SK-N-SH (cell line): Measurements from ENCODE around the gene BTN1A1. TPM values are rescaled to one million over a fixed set of nuclear protein-coding genes. Genes with fewer than 3 reads are reported as not detected.

ENCODE experiments used
- CTCF ChIA-PET: fragments of 300-600, 350-600 bp; formaldehyde crosslinking; extraction: SDS; loops from one replicate; lab custom pipeline; 2021; lab: Yijun Ruan, JAX
- POLR2A ChIA-PET: fragments of 350-600 bp; sonication (Branson Sonifier 250); formaldehyde crosslinking; extraction: SDS; loops from one replicate; lab custom pipeline; 2020; ENCODE audit warnings: antibody characterized with exemption, inconsistent platforms; lab: Yijun Ruan, JAX
- DNase-seq: peaks from one replicate; pipeline ENCODE4 v3.0.0; 2012
- H2AFZ ChIP-seq: fragments of 200-600 bp; sonication (generic); 2 replicates; pipeline ENCODE4 v1.8.1; 2016; ENCODE audit warnings: antibody characterized with exemption, mild to moderate bottlenecking, low read depth
- H3F3A ChIP-seq: fragments of 200-600 bp; sonication (generic); replicated peaks from 2 replicates; pipeline ENCODE3; 2016; ENCODE audit warnings: antibody characterized with exemption, mild to moderate bottlenecking; ENCODE audit not compliant: insufficient read depth
- H3K27ac ChIP-seq, 2 experiments: fragments of 200-500 bp in 1 of 2; fragments of 200-600 bp in 1 of 2; sonication (Bioruptor generic) in 1 of 2; sonication (generic), shearing (Covaris generic) in 1 of 2; 2 replicates each; pipeline versions ENCODE4 v1.5.1 to v1.6.1; 2014 to 2016; ENCODE audit warnings: low read depth in 2 of 2, inconsistent platforms in 1 of 2, low read length in 1 of 2, mild to moderate bottlenecking in 1 of 2, mixed read lengths in 1 of 2
- H3K27me3 ChIP-seq: fragments of 200-600 bp; sonication (generic), shearing (Covaris generic); 2 replicates; pipeline ENCODE4 v1.6.1; 2016; ENCODE audit warnings: mixed run types; ENCODE audit not compliant: insufficient read depth
- H3K36me3 ChIP-seq, 2 experiments: fragments of 200-500 bp in 1 of 2; fragments of 200-600 bp in 1 of 2; sonication (Bioruptor generic) in 1 of 2; sonication (generic) in 1 of 2; replicated peaks in 1 of 2; 2 replicates each; pipeline versions ENCODE3 to v1.5.1; 2014 to 2016; ENCODE audit warnings: low read length in 1 of 2, mild to moderate bottlenecking in 1 of 2; ENCODE audit not compliant: insufficient read depth in 2 of 2, control insufficient read depth in 1 of 2
- H3K4me1 ChIP-seq, 2 experiments: fragments of 200-500 bp in 1 of 2; fragments of 200-600 bp in 1 of 2; sonication (Bioruptor generic) in 1 of 2; sonication (generic), shearing (Covaris generic) in 1 of 2; 2 replicates each; pipeline versions ENCODE4 v1.5.1 to v1.6.1; 2014 to 2016; ENCODE audit warnings: low read depth in 1 of 2, low read length in 1 of 2, mixed run types in 1 of 2; ENCODE audit not compliant: insufficient read depth in 2 of 2, control insufficient read depth in 1 of 2
- H3K4me2 ChIP-seq: fragments of 200-600 bp; sonication (generic), shearing (Covaris generic); 2 replicates; pipeline ENCODE4 v1.6.1; 2017; ENCODE audit warnings: mixed run types
- H3K4me3 ChIP-seq, 2 experiments: fragments of 200-500 bp in 1 of 2; fragments of 200-600 bp in 1 of 2; sonication (Bioruptor generic) in 1 of 2; sonication (generic), shearing (Covaris generic) in 1 of 2; 2 replicates each; pipeline versions ENCODE4 v1.5.1 to v1.8.1; 2014 to 2016; ENCODE audit warnings: low read depth in 2 of 2, inconsistent platforms in 1 of 2, low read length in 1 of 2, mild to moderate bottlenecking in 1 of 2, mixed read lengths in 1 of 2, moderate library complexity in 1 of 2
- H3K79me2 ChIP-seq: fragments of 200-600 bp; sonication (generic); 2 replicates; pipeline ENCODE4 v1.8.1; 2017; ENCODE audit warnings: mild to moderate bottlenecking; ENCODE audit not compliant: insufficient read depth
- H3K9ac ChIP-seq: fragments of 200-600 bp; sonication (generic); 2 replicates; pipeline ENCODE4 v1.6.1; 2017; ENCODE audit warnings: mixed run types
- H3K9me2 ChIP-seq: fragments of 200-600 bp; sonication (generic); 2 replicates; pipeline ENCODE4 v1.6.1; 2017; ENCODE audit warnings: mixed run types
- H3K9me3 ChIP-seq: fragments of 200-600 bp; sonication (generic); 2 replicates; pipeline ENCODE4 v1.6.1; 2017; ENCODE audit warnings: mixed run types, mild to moderate bottlenecking, moderate library complexity
- H4K20me1 ChIP-seq: fragments of 200-600 bp; sonication (generic); 2 replicates; pipeline ENCODE4 v1.6.1; 2017; ENCODE audit warnings: mild to moderate bottlenecking, mixed run types; ENCODE audit not compliant: insufficient read depth
- CHD2 ChIP-seq: fragments of 150-350 bp; IDR thresholded peaks from 2 replicates; pipeline ENCODE4 v1.6.1; 2018; ENCODE audit warnings: low read length; ENCODE audit not compliant: partially characterized antibody
- ELF1 ChIP-seq: IDR thresholded peaks from 2 replicates; pipeline ENCODE4 v1.4.0; 2012
- EZH2phosphoT487 ChIP-seq: fragments of 200-600 bp; sonication (generic); IDR thresholded peaks from 2 replicates; pipeline ENCODE4 v1.6.1; 2017; ENCODE audit warnings: low read depth, mixed run types, mild to moderate bottlenecking, antibody characterized with exemption, moderate library complexity, borderline replicate concordance
- FOSL2 ChIP-seq: IDR thresholded peaks from 2 replicates; pipeline ENCODE4 v1.4.0; 2012; ENCODE audit warnings: low read depth, mild to moderate bottlenecking, moderate library complexity, borderline replicate concordance
- FOXJ3 ChIP-seq: sonication (generic); formaldehyde crosslinking; IDR thresholded peaks from 2 replicates; pipeline ENCODE4 v1.5.1; 2020; ENCODE audit warnings: mild to moderate bottlenecking, missing genetic modification reagents
- GABPA ChIP-seq: IDR thresholded peaks from 2 replicates; pipeline ENCODE4 v1.4.0; 2012; ENCODE audit warnings: low read depth, mild to moderate bottlenecking
- GATA2 ChIP-seq: sonication (generic); formaldehyde crosslinking; IDR thresholded peaks from 2 replicates; pipeline ENCODE4 v1.5.0; 2020; ENCODE audit warnings: mild to moderate bottlenecking, missing genetic modification reagents
- IRF3 ChIP-seq: fragments of 150-350 bp; IDR thresholded peaks from 2 replicates; pipeline ENCODE4 v1.6.1; 2016; ENCODE audit warnings: mild to moderate bottlenecking, low read depth, low read length
- JUND ChIP-seq: IDR thresholded peaks from 2 replicates; pipeline ENCODE4 v1.4.0; 2012
- MEF2A ChIP-seq: IDR thresholded peaks from 2 replicates; pipeline ENCODE4 v1.4.0; 2012; ENCODE audit warnings: low read depth, borderline replicate concordance
- MXI1 ChIP-seq: IDR thresholded peaks from 2 replicates; pipeline ENCODE4 v1.6.1; 2012; ENCODE audit warnings: mild to moderate bottlenecking, low read depth, low read length, improper control_type of control experiment
- NFIC ChIP-seq: IDR thresholded peaks from 2 replicates; pipeline ENCODE4 v1.4.0; 2012; ENCODE audit warnings: borderline replicate concordance
- PBX3 ChIP-seq: IDR thresholded peaks from 2 replicates; pipeline ENCODE4; 2012
- POLR2AphosphoS5 ChIP-seq: IDR thresholded peaks from 2 replicates; pipeline ENCODE4 v1.6.1; 2012; ENCODE audit warnings: low read depth, low read length
- RAD21 ChIP-seq: IDR thresholded peaks from 2 replicates; pipeline ENCODE4 v1.6.1; 2012; ENCODE audit warnings: mild to moderate bottlenecking, low read length
- RCOR1 ChIP-seq: fragments of 150-350 bp; IDR thresholded peaks from 2 replicates; pipeline ENCODE4 v1.6.1; 2017; ENCODE audit warnings: antibody characterized with exemption, low read length
- RFX5 ChIP-seq: IDR thresholded peaks from 2 replicates; pipeline ENCODE4 v1.6.1; 2012; ENCODE audit warnings: mild to moderate bottlenecking, improper control_type of control experiment, low read length
- RXRA ChIP-seq: IDR thresholded peaks from 2 replicates; pipeline ENCODE4 v1.4.0; 2012; ENCODE audit warnings: low read depth, mild to moderate bottlenecking, borderline replicate concordance
- SIN3A ChIP-seq: IDR thresholded peaks from 2 replicates; pipeline ENCODE4 v1.6.1; 2012; ENCODE audit warnings: low read depth, mild to moderate bottlenecking, low read length, moderate library complexity, borderline replicate concordance
- TAF1 ChIP-seq: IDR thresholded peaks from 2 replicates; pipeline ENCODE4 v1.6.1; 2012; ENCODE audit warnings: low read depth, mild to moderate bottlenecking, low read length, moderate library complexity, borderline replicate concordance
- TCF12 ChIP-seq: IDR thresholded peaks from 2 replicates; pipeline ENCODE4 v1.4.0; 2012
- TEAD4 ChIP-seq: IDR thresholded peaks from 2 replicates; pipeline ENCODE4 v1.4.0; 2012; ENCODE audit warnings: mild to moderate bottlenecking, borderline replicate concordance; ENCODE audit not compliant: insufficient read depth
- USF1 ChIP-seq: IDR thresholded peaks from 2 replicates; pipeline ENCODE4 v1.4.0; 2012; ENCODE audit warnings: low read depth, borderline replicate concordance
- USF2 ChIP-seq: fragments of 150-350 bp; IDR thresholded peaks from 2 replicates; pipeline ENCODE4 v1.6.1; 2017; ENCODE audit warnings: antibody characterized with exemption, low read length, low read depth, borderline replicate concordance
- YY1 ChIP-seq: IDR thresholded peaks from 2 replicates; pipeline ENCODE4 v1.4.0; 2012; ENCODE audit warnings: low read depth, mild to moderate bottlenecking
- WGBS: methylation state at CpG from one replicate; pipeline ENCODE4 v1.1.6; 2017; ENCODE audit warnings: low lambda C conversion rate; 5-methylcytosine and 5-hydroxymethylcytosine counted together
- polyA plus RNA-seq, 3 experiments: library from polyadenylated mRNA; depleted of rRNA; stranded (reverse); fragments of >200 nt; gene quantifications; 2 replicates each; pipeline ENCODE4 v1.2.3, GENCODE V29; 2012

Gene BTN1A1
- polyA plus RNA-seq, 1 of the 3 experiments (the other 2 are of a cell fraction): not detected

- Histone ChIP-seq H3K9me3 (no peaks in the 10 kb centered on the region), H3K36me3 (no peaks in the 10 kb centered on the region), H3K4me2 (0 out of 2 replicates have a peak overlapping the region, but pooled peaks have one; percentile 22), H3F3A (peaks cover 41% of the 10 kb centered on the region), H3K9me2 (no peaks in the 10 kb centered on the region), H3K4me3 (no peak overlapping the region), H3K79me2 (no peaks in the 10 kb centered on the region), H3K27me3 (no peaks in the 10 kb centered on the region), H3K9ac (no peak overlapping the region), H2AFZ (no peak overlapping the region), H3K27ac (peak overlapping the region; percentile 28 to 45; a peak in 3 of 4 replicates), H3K4me1 (peaks cover 0 to 3% of the 10 kb centered on the region in 2 experiments; a peak in 2 of 4 replicates), H4K20me1 (no peaks in the 10 kb centered on the region)
- peak; percentile 48 for DNase-seq
- CTCF ChIA-PET: interaction anchor here (0.8 to 1.4 kb wide), 5 partner anchors 11 to 215 kb away, joined by 3 to 6 read pairs (median 4); no protein-coding TSS in a partner anchor
- POLR2A ChIA-PET: no interaction called here
- TF ChIP-seq EZH2phosphoT487: no peak
- TF ChIP-seq FOSL2: peak; percentile 63; the same call in 1 of the 2 replicates
- no peak for TF ChIP-seq GATA2 (CRISPR knock-in tag)
- TF ChIP-seq RFX5: no peak
- TF ChIP-seq USF2: no peak
- no peak for TF ChIP-seq IRF3
- TF ChIP-seq POLR2AphosphoS5: no peak
- TF ChIP-seq USF1: 0 out of 2 replicates have a peak, but pooled peaks have one; percentile 14
- no peak for TF ChIP-seq FOXJ3
- TF ChIP-seq NFIC: no peak
- peak; percentile 36; the same call in 1 of the 2 replicates for TF ChIP-seq MEF2A
- TF ChIP-seq YY1: 0 out of 2 replicates have a peak, but pooled peaks have one; percentile 24
- TF ChIP-seq GABPA: no peak
- no peak for TF ChIP-seq CHD2
- no peak for TF ChIP-seq MXI1
- TF ChIP-seq TAF1: peak; percentile 26; the same call in 1 of the 2 replicates
- TF ChIP-seq RXRA: peak; percentile 80; the same call in 1 of the 2 replicates
- TF ChIP-seq RAD21: no peak
- no peak for TF ChIP-seq ELF1
- TF ChIP-seq TEAD4: no peak; the same call in none of the 2 replicates
- peak; percentile 66 for TF ChIP-seq PBX3
- TF ChIP-seq JUND: no peak
- TF ChIP-seq RCOR1: no peak
- no peak for TF ChIP-seq TCF12
- TF ChIP-seq SIN3A: no peak
- WGBS: 14% methylated on average over 16 of the region's 16 CpGs
Measured at GRCh38 chr6:26556263-26557070, 56.4 kb downstream of the BTN1A1 start.
